GM12878 (cell line): ENCODE data around the gene MYO7B.

ENCODE experiments used
- CBX3 ChIP-seq: fragments of 200-600 bp; sonication (generic); IDR thresholded peaks from 2 replicates; pipeline ENCODE4 v1.6.1; 2016; ENCODE audit warnings: low read depth, borderline replicate concordance
- CTCF ChIP-seq, 3 experiments: IDR thresholded peaks in 2 of 3; conservative IDR thresholded peaks in 1 of 3; 2 replicates each; pipeline ENCODE4 v1.5.1; 2011; ENCODE audit warnings: low read depth in 3 of 3, low read length in 3 of 3, mild to moderate bottlenecking in 3 of 3, control low read depth in 2 of 3, moderate library complexity in 2 of 3, inconsistent platforms in 1 of 3, mixed read lengths in 1 of 3; ENCODE audit not compliant: control insufficient read depth in 2 of 3, insufficient read depth in 1 of 3; ENCODE audit errors: extremely low read depth in 1 of 3
- EZH2 ChIP-seq: IDR thresholded peaks from 2 replicates; pipeline ENCODE4 v1.6.1; 2012; ENCODE audit warnings: low read depth, mild to moderate bottlenecking, control low read depth, inconsistent platforms, low read length, borderline replicate concordance; ENCODE audit not compliant: control insufficient read depth
- MAX ChIP-seq: IDR thresholded peaks from 2 replicates; pipeline ENCODE4 v1.6.1; 2012; ENCODE audit warnings: low read depth, low read length, improper control_type of control experiment
- MXI1 ChIP-seq: fragments of 150-350 bp; IDR thresholded peaks from 2 replicates; pipeline ENCODE4 v1.6.1; 2011; ENCODE audit warnings: low read depth, mild to moderate bottlenecking, inconsistent platforms, low read length, improper control_type of control experiment
- NR2F1 ChIP-seq: fragments of 450-650 bp; conservative IDR thresholded peaks from 2 replicates; pipeline ENCODE4 v1.6.1; 2017; ENCODE audit warnings: mild to moderate bottlenecking
- PKNOX1 ChIP-seq: fragments of 450-650 bp; IDR thresholded peaks from 2 replicates; pipeline ENCODE4 v1.6.1; 2016; ENCODE audit warnings: mild to moderate bottlenecking
- POLR2A ChIP-seq: IDR thresholded peaks from 2 replicates; pipeline ENCODE4 v1.6.1; 2011; ENCODE audit warnings: low read depth, mild to moderate bottlenecking, low read length

- TF ChIP-seq POLR2A: no peak
- no peak for TF ChIP-seq CTCF (IDR thresholded peaks at IDR 0.05 in 2 of 3, conservative IDR thresholded peaks at IDR 0.05 in 1 of 3; ENCODE audit: control insufficient read depth in 2 of 3, extremely low read depth in 1 of 3, insufficient read depth in 1 of 3, low read depth in 3 of 3, low read length in 3 of 3)
- TF ChIP-seq CBX3: no peak
- TF ChIP-seq NR2F1: no peak
- no peak for TF ChIP-seq PKNOX1
- no peak for TF ChIP-seq MAX
- no peak for TF ChIP-seq MXI1
- TF ChIP-seq EZH2: no peak
Measured at GRCh38 chr2:127615511-127616166, 80.2 kb downstream of the MYO7B start.
